Coronary artery (tissue), 2 donors: Measurements from ENCODE around the gene PTPN14.

Experiments
- DNase-seq: peaks from one replicate; pipeline ENCODE4 v3.0.0-alpha.2; 2017; ENCODE audit warnings: low spot score
- H3K27ac ChIP-seq, 2 donors: fragments of 200-600 bp; sonication (generic); one replicate each; pipeline ENCODE4 v1.5.1; 2016 to 2019
- H3K4me3 ChIP-seq: fragments of 200-600 bp; sonication (generic); 2 replicates; pipeline ENCODE4 v1.5.1; 2016; ENCODE audit warnings: mild to moderate bottlenecking, moderate library complexity
- CTCF ChIP-seq: fragments of 200-600 bp; sonication (generic); IDR thresholded peaks from one replicate; pipeline ENCODE4 v1.5.1; 2019; ENCODE audit warnings: antibody characterized with exemption

The PTPN14 gene

GRCh38 chr1:214391873-214392645 lies 159.3 kb downstream of the PTPN14 start:
- Histone ChIP-seq H3K4me3 (no peak overlapping the region), H3K27ac (no peak overlapping the region)
- DNase-seq: no peak
- TF ChIP-seq CTCF: no peak

- no peak for TF ChIP-seq CTCF
- no peak for DNase-seq
- Histone ChIP-seq H3K27ac (no peak overlapping the region), H3K4me3 (no peak overlapping the region)
These were observed 161.7 kb downstream of the PTPN14 start for GRCh38 chr1:214389734-214390133.

GRCh38 chr1:214386747-214387146 lies 164.7 kb downstream of the PTPN14 start:
- Histone ChIP-seq H3K4me3 (no peak overlapping the region), H3K27ac (no peak overlapping the region)
- DNase-seq: no peak
- no peak for TF ChIP-seq CTCF

- no peak overlapping the region for H3K27ac ChIP-seq
- no peak for TF ChIP-seq CTCF
These were observed 165.1 kb downstream of the PTPN14 start for GRCh38 chr1:214386333-214386732.

GRCh38 chr1:214385428-214385827 lies 166.0 kb downstream of the PTPN14 start:
- H3K4me3 ChIP-seq: no peak overlapping the region
- TF ChIP-seq CTCF: no peak
- no peak overlapping the region for H3K27ac ChIP-seq

More at GRCh38 chr1:214386333-214386732, 165.1 kb downstream of the PTPN14 start:
- DNase-seq: no peak
- no peak overlapping the region for H3K4me3 ChIP-seq

GRCh38 chr1:214384373-214385079 lies 166.9 kb downstream of the PTPN14 start:
- H3K27ac ChIP-seq: no peak overlapping the region
- no peak overlapping the region for H3K4me3 ChIP-seq
- DNase-seq: no peak
- no peak for TF ChIP-seq CTCF

More at GRCh38 chr1:214385428-214385827, 166.0 kb downstream of the PTPN14 start:
- no peak for DNase-seq
